ENCODE results near the gene TOP1.
"Not testable (repeated sequence)": the region's sequence is repeated elsewhere in the genome, so short reads cannot be mapped to it uniquely, and the experiment has no call there.

The TOP1 gene

DNA sequence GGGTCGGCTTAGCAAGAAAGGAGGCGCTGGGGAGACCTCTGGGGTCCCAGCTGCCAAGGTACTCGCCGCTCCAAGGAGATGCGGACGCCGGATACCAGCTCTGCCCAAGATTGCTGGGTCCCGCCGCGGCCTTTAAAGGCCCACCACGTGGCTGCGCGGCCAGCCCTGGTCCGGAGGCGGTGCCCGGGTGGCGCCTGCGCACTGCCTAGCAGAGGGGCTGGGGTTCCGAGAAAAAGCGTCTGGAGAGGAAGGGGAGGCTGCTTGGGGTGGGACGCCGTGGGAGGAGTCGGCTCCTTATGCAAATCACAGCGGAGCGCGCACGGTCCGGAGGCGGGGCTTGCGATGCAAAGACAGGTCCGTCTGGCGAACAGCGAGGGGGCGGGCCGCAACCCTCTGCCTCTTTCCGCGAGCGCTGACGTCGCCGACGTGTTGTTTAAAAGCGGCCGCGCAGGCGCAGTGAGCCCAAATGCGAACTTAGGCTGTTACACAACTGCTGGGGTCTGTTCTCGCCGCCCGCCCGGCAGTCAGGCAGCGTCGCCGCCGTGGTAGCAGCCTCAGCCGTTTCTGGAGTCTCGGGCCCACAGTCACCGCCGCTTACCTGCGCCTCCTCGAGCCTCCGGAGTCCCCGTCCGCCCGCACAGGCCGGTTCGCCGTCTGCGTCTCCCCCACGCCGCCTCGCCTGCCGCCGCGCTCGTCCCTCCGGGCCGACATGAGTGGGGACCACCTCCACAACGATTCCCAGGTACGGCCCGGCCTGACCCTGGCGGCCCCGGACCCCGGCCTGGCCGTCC, at the start of gene TOP1:
Gene TOP1 (plus strand): TSS at position 464 of the 791 bp plus-strand sequence. CDS start 246 bp downstream, at position 710.
- peak; percentile 99 for DNase-seq (ENCODE audit: low read depth)

DNA sequence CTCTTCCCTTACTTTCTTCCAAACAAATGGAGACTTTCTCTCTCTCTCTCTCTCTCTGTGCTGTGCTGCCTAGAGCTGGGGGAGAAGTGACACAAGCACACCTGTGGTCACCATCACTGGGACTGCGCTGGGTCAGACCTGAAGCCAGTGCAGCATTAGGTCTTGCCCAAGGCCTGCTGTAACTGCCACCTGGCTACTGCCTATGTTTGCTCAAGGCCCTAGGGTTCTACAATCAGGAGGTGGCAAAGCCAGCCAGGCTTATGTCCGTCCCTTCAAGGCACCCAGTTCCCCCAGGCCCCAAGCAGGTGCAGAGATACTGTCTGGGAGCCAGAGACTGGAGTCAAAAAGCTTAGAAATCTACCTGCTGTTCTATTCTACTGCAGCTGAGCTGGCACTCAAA, 49.4 kb upstream of the TOP1 start:
- DNase-seq (ENCODE audit: low read depth) = no peak

DNA sequence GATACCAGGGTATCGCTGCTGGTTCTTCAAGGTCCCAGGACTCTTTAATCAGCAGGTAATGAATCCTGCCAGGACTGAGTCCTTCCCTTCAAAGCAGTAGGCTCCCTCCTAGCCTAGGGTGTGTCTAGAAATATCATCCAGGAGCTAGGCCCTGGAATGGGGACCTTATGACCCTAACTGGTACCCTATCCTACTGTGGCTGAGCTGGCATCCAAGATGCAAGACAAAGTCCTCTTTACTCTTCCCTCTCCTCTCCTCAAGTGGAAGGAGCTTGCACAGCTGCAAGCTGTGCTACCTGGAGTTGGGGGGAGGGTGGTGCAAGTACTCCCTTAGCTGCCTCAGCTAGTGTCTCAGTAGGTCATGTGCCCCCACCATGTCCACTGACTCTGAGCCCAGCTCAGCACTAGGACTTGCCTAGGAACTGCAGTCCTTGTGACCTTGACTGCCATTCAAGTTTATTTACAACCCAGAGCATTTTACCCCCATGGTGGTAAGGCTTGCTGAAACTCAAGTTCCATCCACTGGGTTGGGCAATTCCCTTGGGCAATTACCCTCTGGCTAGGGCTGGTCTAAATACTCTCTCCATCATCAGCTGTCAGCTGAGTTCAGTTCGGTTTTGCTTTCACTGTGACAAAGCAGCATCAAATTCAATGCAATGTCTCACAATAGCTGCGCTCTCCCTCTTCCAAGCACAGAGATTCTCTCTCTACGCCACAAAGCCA, 48.4 kb upstream of the TOP1 start:
- no peak for DNase-seq (ENCODE audit: low read depth)

DNA sequence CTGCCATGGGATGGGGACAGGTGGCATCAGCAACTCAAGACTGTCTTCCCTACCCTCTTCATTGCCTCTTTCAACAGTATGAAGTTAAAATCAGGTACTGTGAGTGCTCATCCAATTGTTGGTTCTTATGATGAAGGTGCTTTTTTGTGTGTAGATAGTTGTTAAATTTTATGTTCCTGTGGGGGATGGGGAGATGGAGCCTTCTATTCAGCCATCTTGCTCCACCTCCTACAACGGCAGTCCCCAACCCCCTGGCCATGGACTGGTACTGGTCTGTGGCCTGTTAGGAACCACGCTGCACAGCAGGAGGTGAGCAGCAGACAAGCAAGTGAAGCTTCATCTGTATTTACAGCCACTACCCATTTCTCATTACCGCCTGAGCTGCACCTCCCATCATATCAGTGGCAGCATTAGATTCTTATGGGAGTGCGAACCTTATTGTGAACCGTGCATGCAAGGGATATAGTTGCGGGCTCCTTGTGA, 47.8 kb upstream of the TOP1 start:
- DNase-seq (ENCODE audit: low read depth) = no peak

DNA sequence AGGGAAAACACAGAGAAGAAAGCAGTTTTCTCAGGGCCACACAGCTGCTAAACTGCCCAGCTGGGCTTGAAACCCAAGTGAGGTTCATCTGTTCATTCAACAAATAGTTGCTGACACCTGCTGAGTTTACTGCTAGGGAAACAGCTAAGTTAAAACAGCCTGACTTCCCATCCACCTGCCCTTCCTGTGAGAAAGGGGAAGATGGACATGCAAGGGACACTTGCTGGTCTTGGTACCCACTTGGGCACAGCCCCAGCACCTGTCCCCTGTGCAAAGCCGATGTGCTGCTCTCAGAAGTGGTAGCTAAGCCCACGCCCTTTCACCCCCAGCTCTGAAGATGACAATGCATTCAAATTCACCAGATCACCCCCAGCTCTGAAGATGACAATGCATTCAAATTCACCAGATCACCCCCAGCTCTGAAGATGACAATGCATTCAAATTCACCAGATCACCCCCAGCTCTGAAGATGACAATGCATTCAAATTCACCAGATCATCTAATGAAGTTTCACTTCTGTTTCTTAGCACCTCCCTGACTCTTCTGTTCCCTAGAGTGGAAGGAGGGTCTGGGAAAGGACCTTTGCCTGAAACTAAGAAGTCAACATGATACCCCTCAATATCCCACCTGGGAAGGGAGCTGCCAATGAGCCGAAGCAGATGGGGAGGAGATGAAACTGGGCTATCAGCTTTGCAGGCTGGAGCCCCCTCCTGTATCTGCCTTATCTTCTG, 46.0 kb upstream of the TOP1 start:
- DNase-seq (ENCODE audit: low read depth) = no peak

DNA sequence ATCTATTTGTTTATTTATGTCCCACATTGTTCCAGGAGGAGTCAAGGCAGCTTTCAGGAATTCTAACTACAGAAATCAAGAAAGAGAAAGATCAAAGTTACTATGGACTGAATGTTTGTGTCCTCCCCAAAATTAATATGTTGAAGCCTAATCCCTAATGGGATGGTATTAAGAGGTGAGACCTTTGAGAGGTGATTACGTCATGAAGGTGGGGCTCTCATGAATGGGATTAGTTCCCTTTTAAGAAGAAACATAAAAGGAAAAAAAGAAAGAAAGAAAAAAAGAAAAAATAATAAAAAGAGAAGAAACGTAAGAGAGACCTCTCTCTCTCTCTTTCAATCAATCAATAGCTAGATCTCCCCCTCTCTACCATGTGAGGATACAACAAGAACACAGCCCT, 44.7 kb upstream of the TOP1 start:
- DNase-seq (ENCODE audit: low read depth) = no peak

DNA sequence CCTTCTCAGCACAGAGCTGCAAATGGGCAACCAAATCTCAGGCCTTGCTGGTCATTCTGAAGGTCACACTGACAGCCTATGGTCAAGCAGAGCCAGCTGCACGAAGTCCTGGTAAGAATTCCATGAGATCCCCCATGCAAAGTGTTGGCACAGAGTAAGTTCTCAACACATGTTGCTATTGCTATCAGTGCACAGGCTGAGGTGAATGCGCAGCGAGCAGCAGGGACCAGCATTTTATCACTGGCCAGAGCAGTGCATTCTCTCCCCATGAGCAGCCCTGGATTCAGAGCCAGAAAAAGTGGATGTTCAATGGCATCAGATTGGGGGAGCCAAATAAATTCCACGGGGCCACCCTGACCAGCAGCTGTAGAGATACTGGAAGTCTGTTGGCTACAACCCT, 44.1 kb upstream of the TOP1 start:
- no peak for DNase-seq (ENCODE audit: low read depth)

DNA sequence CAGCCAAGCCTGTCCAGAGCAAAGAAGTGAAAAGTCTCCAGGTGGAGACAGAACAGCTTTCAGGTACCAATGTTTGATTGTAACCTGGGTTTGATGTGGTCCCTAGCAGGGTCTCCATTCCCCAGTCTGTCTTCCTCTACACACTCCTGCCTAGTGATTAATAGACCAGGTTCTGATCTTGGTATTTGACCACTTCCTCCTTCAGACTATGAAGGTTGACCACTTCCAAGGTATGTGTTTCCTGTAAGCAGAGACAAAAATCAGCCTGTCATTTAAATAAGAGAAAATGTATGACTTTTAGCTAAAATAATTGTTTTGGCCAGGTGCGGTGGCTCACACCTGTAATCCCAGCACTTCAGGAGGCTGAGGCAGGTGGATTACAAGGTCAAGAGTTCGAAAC, 41.8 kb upstream of the TOP1 start:
- DNase-seq (ENCODE audit: low read depth) = no peak

DNA sequence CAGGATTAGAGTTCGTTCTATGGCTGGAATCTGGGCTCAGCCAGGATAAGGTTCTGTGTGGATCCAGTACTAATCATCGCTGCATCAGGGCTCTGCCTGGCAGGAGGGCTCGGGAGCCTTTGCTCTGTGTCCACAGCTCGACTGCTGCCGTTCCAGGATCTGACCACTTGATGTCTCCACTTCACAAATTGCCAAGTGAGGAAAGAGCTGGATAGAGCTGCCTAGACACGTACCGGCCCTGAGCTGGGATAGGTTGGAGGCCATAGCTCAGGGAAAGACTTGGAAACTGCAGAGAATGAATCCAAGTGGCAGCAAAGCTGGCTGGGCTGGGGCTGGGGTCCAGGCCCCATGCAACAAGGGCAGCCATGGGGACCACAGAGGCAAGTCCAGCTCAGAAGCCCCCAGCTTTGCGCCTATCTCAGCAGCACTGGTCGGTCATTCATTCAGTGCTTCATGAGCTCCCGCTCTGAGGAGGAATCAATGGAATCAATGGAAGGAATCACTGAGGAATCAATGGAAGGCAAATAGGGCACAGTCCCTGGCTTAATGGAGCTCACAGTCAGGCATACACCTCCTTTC, 38.0 kb upstream of the TOP1 start:
- DNase-seq (ENCODE audit: low read depth) = peak; percentile 63

DNA sequence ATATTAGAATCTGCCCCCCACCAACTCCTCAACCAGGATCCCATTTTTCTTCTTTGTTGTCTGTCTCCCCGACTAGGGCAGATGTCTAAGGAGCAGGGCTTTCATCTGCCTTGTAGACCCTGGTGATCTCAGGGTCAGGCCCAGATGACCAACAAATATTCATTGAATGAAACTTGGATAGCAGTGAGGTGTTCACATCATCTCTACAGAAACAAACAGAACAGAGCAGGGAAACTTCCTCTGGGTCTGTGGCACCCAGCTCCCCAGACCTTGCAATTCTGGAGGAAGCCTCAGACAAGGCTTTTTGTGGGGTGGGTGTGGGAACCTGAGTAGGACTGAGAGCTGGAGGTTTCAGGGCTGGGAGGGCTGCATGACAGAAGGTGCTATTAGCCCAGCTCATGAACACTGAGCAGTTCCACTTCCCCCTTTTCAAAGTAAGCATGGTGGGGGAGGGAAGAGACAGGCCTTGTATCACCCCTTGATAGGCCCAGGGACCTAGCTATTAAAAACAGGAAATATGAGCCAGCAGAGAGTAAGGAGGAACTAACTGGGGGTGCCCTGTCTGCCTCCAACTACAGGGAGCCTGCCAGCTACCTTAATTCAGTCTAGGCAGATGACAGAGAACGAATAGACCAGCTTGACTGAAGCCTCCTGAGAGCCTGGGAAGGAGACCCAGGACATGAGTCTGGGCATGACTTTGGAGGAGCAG, 37.3 kb upstream of the TOP1 start:
- DNase-seq (ENCODE audit: low read depth) = no peak

DNA sequence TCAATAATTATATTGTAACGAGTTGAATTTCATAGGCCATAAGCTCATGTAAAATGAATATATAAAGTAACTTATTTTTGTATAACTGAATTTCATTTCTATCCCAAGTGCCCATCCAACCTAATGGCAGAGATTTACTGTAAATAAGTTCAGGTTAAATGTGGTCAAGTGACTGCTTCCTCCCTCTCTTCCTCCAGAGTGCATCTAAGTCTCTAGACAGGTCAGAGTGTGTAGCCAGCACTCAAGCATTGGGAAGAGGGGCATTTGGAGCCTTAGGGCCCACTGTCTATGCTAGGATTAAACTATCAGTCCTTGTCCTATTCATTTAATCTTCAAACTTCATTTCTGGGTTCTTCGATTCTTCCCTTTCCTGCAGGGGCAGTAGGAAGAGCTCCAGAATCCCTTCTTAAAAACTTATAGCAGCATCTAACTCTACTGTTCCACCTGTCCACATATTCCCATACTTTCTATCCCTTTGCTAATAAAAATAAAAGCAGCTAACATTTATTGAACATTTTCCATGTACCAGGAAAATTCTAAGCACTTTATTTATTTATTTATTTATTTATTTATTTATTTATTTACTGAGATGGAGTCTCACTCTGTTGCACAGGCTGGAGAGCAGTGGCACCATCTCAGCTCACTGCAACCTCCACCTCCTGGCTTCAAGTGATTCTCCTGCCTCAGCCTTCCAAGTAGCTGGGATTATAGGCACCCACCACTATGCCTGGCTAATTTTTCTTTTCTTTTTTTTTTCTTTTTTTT, 36.1 kb upstream of the TOP1 start:
- no peak for DNase-seq (ENCODE audit: low read depth)

DNA sequence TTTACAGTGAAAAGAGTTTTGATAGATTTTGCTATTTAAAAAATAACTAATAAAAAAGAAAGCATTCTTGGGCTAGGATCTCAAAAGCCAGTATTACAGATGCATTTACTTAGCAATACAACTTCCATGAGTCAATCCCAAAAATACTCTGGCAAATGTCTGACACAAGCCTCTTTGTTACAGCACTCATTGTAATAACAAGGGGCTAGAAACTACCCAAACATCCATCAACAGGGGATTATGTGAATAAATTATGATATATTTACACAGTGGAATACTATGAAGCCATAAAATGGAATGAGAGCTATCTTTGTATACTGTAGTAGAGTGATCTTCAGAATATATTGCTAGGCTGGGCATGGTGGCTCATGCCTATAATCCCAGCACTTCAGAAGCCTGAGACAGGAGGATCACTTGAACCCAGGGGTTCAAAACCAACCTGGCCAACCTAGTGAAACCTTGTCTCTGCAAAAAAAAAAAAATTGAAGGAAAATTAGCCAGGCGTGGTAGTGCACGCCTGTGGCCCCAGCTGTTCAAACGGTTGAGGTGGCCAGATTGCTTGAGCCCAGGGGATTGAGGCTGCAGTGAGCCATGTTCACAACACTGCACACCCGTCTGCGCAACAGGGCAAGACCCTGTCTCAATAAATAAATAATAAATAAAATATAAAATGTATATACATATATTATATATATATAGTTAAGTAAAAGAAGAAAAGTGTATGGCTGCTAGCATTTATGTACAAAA, 34.7 kb upstream of the TOP1 start:
- DNase-seq (ENCODE audit: low read depth) = no peak

DNA sequence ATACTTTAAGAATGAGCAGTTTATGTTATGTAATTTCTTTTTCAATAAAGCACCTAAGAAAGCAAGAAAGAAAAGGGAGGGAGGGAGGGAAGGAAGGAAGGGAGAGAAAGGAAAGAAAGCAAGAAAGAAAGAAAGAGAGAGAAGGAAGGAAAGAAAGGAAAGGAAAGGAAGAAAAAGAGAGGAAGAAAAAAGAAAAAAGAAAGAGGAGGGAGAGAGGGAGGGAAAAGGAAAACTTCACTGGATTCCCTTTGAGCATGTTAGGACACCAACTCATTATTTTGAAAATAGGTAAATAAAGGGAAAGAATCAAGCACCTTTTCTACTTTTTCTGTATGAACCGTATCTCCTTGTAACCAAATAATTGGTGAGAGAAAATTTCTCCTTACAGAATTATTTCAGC, 32.3 kb upstream of the TOP1 start:
- DNase-seq (ENCODE audit: low read depth) = no peak

DNA sequence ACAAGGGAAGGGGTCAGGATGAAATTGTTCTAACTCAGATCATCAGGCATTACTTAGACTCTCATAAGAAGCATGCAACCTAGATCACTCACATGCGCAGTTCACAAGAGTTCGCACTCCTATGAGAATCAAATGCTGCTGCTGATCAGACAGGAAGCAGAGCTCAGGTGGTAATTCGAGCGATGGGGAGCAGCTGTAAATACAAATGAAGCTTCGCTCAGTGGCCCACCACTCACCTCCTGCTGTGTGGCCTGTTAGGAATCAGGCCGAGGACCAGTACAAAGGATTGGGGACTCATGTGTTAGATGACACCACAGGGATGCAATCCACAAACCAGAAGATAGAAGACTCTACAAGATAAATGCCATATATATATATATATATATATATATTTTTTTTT, 31.5 kb upstream of the TOP1 start:
- DNase-seq (ENCODE audit: low read depth) = no peak

DNA sequence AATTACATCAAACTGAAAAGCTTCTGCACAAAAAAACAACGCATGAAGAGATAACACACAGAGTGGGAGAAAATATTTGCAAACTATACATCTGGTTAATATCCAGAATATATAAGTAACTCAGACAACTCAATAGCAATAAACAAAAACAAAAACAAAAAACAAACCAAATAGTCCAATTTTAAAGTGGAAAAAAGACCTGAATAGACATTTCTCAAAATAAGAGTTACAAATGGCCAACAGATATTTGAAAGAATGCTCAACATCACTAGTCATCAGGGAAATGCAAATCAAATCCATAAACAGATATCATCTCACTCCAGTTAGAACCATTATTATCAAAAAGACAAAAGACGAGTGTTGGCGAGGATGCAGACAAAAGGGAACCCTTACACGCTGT, 28.8 kb upstream of the TOP1 start:
- no peak for DNase-seq (ENCODE audit: low read depth)

DNA sequence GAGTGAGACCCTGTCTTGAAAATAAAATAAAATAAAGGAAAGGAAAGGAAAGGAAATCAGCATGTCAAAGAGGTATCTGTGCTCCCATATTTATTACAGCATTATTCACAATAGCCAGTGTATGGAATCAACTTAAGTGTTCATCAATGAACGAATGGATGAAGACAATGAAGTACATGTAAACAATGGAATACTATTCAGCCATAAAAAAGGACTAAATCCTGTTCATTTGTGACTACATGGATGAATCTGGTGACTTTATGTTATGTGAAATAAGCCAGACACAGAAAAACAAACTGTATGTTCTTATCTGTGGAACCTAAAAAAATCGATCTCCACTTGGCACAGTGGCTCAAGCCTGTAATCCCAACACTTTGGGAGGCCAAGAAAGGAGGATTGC, 28.0 kb upstream of the TOP1 start:
- DNase-seq (ENCODE audit: low read depth) = no peak

DNA sequence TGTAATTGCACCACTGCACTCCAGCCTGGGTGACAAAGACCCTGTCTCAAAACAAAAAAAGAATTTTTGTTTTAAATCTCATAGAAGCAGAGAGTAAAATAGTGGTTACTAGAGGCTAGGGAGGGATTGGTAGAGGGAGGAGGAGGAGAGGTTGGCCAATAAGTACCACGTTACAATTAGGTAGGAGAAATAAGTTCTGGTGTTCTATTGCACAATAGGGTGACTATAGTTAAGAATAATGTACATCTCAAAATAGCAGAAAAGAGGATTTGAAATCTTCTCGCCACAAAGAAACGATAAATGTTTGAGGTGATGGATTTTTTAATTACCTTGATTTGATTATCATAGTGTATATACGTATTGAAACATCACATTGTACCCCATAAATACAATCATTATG, 27.1 kb upstream of the TOP1 start:
- DNase-seq (ENCODE audit: low read depth) = no peak

DNA sequence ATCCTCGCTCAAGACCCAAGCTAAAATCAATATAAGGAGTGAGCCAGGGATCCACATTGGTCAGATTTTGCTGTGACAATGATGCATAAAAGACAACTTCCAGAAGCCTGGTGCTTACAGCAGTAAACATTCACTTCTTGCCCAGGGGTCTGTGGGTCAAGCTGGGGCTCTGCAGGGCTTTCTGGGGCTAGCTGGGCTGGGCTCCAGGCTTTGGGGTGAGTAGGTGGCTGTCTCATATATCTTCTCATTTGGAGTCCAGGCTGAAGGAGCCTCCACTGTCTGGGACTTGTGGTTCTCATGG, 25.8 kb upstream of the TOP1 start:
- DNase-seq (ENCODE audit: low read depth) = no peak

DNA sequence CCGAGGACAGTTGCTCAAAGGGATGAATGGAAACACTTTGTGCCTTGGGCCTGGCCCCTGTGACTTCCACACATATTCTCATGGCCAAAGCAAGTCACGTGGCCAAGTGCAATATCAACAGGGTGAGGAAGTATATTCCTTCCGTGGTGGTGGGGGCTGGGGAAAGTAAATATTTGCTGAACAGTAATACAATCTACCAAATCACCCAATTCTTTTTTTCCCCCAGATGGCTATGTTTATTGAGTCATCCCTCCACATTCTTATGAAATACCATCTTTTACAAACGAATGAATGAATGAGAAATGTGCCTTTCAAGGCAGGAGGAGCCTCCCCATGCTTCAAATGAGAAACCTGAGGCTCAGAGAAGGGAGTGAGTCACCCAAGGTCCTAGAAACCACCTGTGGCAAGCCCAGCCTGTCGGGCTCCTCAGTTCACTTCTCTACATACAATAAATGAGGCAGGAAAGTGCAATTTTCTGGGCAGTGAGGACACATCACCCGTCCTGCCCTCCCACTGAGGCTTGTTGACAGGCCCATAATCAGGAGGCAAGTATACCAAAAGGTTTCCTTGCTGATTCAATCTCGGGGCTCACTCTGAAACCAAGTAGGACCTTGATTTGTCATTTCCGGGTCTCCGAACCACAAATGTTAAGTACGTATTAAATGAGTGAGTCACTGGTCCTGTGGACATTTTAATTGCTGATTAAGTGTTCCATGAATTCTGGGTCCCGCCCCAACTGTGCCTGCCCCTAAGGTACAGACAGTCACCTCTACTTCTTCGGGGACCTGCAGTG, 25.3 kb upstream of the TOP1 start:
- peak; percentile 64 for DNase-seq (ENCODE audit: low read depth)

DNA sequence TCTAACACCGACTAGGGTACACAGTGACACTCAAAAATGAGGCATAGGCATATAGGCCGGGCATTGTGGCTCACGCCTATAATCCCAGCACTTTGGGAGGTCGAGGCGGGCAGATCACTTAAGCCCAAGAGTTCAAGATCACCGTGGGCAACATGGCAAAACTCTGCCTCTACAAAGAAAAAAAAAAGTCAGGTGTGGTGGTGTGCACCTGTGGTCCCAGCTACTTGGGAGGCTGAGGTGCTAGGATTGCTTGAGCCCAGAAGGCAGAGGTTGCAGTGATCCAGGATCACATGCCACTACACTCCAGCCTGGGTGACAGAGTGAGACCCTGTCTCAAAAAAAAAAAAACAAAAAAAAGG, 24.7 kb upstream of the TOP1 start:
- not testable (repeated sequence) for DNase-seq (ENCODE audit: low read depth)

Measured in activated T-cell treated with anti-CD3 and anti-CD28 coated beads for 48 hours (primary cell).